SK-N-MC (cell line): ENCODE measurements around the gene CYRIA.

Experiments used
- EZH2 ChIP-seq: fragments of 200-600 bp; sonication (generic); IDR thresholded peaks from one replicate; pipeline ENCODE4 v1.6.1; 2017; ENCODE audit warnings: antibody characterized with exemption
- FOXP2 ChIP-seq: optimal IDR thresholded peaks from 2 replicates; pipeline ENCODE3; 2011; ENCODE audit warnings: mild to moderate bottlenecking, moderate library complexity; ENCODE audit not compliant: insufficient read depth; ENCODE audit errors: extremely low read length, control extremely low read depth

DNA sequence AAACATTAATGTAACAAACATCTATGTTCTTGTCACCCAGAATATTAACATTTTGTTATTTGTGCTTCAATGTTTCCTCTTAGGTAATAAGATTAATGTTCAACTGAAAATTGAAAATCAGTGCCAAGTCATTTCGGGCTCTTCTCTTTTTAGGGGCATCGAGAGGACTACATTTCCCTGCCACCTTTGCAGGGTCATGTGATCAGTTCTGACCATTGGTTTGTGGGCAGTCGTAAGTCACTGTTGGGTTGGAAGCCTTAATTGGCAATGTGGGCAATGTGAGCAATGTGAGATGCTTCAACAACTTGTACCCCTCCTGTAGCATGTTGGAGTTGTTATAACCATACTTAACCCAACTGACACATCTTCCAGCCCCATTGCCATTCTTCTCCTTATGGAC, 10.1 kb upstream of the CYRIA start:
- no peak for TF ChIP-seq FOXP2
- TF ChIP-seq EZH2: no peak
